Effector memory CD4-positive, alpha-beta T cell (primary cell): ENCODE measurements around the gene BMPER.

Experiments used
- DNase-seq, 3 donors: peaks; one replicate each; pipeline ENCODE4 v3.0.0-alpha.2; 2020
- H3K27ac ChIP-seq: 2 replicates; pipeline ENCODE4 v1.7.0; 2013; ENCODE audit warnings: mild to moderate bottlenecking, low read length, moderate library complexity; ENCODE audit not compliant: insufficient read depth, poor library complexity, severe bottlenecking
- H3K27me3 ChIP-seq: replicated peaks from 2 replicates; pipeline ENCODE4 v1.7.0; 2013; ENCODE audit warnings: mild to moderate bottlenecking, low read length; ENCODE audit not compliant: insufficient read depth, control insufficient read depth, poor library complexity, severe bottlenecking
- H3K36me3 ChIP-seq: 2 replicates; pipeline ENCODE4 v1.7.0; 2013; ENCODE audit warnings: mild to moderate bottlenecking, low read length, moderate library complexity; ENCODE audit not compliant: control insufficient read depth, insufficient read depth
- H3K4me1 ChIP-seq: 2 replicates; pipeline ENCODE4 v1.7.0; 2013; ENCODE audit warnings: low read length, mild to moderate bottlenecking; ENCODE audit not compliant: control insufficient read depth, insufficient read depth, poor library complexity, severe bottlenecking
- H3K4me3 ChIP-seq: 2 replicates; pipeline ENCODE4 v1.7.0; 2013; ENCODE audit warnings: low read length, low read depth, mild to moderate bottlenecking; ENCODE audit not compliant: insufficient read depth, poor library complexity, severe bottlenecking
- H3K9me3 ChIP-seq: 2 replicates; pipeline ENCODE4 v1.7.0; 2013; ENCODE audit warnings: mild to moderate bottlenecking, low read length, moderate library complexity; ENCODE audit not compliant: control insufficient read depth

The BMPER gene

DNA sequence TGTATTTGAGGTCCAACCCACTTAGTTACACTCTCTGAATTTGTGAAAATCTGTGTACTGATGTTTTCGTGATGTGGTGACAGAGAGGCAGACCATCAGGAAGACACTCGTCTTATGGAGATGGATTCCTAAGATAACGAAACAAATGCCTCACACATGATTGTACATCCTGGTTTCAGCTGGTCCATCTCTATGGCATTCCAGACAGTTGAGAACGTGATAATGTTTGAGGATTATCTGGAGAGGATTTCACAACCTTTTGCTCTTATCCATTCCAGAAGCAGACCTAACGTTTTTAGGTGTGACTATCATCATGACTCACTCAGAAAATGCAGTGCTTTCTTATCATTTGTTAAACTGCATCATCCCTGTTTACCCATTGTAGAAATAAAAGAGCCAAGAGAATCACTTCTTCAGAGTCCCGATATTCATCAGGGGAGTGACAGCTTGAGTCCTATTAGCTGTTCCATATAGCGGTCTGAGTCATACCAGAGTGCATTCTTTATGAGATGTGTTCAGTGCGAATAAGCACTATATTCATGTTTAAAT, 74.5 kb downstream of the BMPER start:
- no peak overlapping the region for H3K27ac ChIP-seq
- DNase-seq = no peak

DNA sequence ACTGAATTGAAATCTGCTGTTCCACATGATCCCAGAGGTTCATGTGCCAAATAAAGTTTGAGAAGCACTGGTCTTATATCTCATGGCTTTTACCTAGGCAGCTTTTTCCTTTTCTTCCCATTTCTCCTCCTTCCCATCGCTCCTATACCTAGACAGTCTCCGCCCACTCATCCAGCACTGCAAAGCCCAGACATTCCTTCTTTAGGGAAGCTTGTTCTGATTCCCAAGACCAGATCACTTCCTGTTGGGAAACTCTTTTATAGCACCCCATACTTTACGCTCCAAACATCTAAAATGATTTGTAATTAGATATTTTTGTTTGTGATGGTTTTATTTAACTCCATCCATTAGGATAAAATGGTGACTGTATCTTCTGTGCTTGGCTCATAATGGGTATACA, 75.9 kb downstream of the BMPER start:
- H3K27ac ChIP-seq = no peak overlapping the region
- no peaks in the 10 kb centered on the region for H3K4me1 ChIP-seq
- H3K36me3 ChIP-seq = no peaks in the 10 kb centered on the region
- no peaks in the 10 kb centered on the region for H3K9me3 ChIP-seq
- DNase-seq = no peak
- no peak overlapping the region for H3K4me3 ChIP-seq
- no peaks in the 10 kb centered on the region for H3K27me3 ChIP-seq

More for the DNA sequence above, 74.5 kb downstream of the BMPER start:
- Histone ChIP-seq H3K27me3 (no peaks in the 10 kb centered on the region), H3K4me1 (no peaks in the 10 kb centered on the region), H3K36me3 (no peaks in the 10 kb centered on the region), H3K4me3 (no peak overlapping the region), H3K9me3 (no peaks in the 10 kb centered on the region)

DNA sequence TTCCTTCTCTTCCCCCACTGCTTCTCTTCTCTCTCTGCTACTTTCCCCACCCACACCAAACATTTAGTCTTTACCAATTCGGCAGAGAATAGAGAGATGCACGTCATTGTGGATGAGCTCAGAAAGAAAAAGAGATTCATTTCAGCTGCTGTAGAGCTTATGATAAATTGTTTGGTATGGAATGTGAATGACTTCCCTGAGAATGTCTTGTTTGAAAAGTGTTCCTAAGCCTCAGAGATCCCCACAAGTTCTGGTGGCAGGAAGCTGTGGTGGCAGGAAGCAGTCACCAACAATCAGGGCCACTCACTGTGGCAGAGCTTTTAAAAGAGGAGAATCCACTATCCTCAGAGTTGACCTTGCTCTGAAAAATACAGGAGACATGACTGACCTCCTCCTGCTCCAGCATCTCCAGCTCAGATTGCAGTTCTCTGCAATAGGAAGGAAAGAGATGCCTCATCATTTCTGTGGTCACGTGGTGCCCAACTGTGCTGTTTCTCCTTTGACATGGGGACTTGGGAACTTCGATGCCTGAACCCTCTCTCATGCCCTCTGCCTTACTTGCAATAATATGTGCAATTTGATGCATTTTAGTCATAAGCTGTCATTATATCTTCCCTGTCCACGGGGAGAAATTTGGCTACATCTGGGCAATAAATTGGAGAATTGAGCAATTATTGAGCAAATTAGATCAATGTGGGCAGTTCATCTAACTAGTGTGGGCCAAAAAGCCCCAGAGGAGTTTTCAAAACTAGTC, 76.5 kb downstream of the BMPER start:
- no peaks in the 10 kb centered on the region for H3K9me3 ChIP-seq

DNA sequence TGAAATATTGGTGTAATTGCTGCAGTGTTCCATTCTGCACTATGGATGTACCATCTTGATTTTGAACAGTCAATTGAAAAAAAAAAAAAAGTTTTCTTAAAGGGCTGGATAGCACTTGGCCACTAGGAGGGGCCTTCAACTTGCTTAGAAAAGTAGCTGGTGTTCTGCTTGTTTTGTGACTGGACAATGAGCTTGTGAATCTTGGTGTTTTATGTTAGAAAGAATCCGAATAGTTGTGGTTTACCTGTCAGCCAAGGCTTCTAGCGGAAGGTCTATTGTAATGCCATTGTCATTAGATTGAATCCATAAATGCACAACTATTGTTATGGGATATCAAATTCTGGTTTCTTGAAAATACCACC, 77.1 kb downstream of the BMPER start:
- H3K4me1 ChIP-seq = no peaks in the 10 kb centered on the region
- H3K27ac ChIP-seq = no peak overlapping the region
- H3K9me3 ChIP-seq = no peaks in the 10 kb centered on the region
- no peak for DNase-seq
- H3K36me3 ChIP-seq = no peaks in the 10 kb centered on the region
- no peaks in the 10 kb centered on the region for H3K27me3 ChIP-seq
- H3K4me3 ChIP-seq = no peak overlapping the region

More for the DNA sequence above, 76.5 kb downstream of the BMPER start:
- H3K27ac ChIP-seq = no peak overlapping the region
- DNase-seq = no peak
- H3K4me3 ChIP-seq = no peak overlapping the region
- H3K27me3 ChIP-seq = no peaks in the 10 kb centered on the region
- no peaks in the 10 kb centered on the region for H3K36me3 ChIP-seq
- H3K4me1 ChIP-seq = no peaks in the 10 kb centered on the region

DNA sequence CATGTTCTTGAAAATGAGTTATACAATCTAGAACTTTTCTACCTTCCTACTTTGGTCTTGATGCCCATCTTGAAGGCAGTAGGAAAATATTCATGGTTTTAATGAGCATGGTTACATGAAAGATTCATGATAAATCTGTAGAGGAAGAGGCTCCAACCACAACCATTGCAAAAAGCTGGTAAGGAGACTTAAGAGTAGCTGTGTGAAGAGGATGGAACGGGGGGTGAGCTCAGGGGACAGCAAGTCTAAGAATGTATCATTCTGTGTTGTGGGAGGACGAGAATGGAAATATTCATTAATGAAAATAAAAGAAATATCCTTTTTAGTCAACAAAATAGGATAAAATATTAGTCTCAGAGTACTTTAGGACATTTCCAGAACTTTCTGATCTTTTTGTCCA, 81.1 kb downstream of the BMPER start:
- Histone ChIP-seq H3K9me3 (no peaks in the 10 kb centered on the region), H3K36me3 (no peaks in the 10 kb centered on the region), H3K4me3 (no peak overlapping the region), H3K27ac (no peak overlapping the region), H3K27me3 (no peaks in the 10 kb centered on the region), H3K4me1 (no peaks in the 10 kb centered on the region)
- no peak for DNase-seq

DNA sequence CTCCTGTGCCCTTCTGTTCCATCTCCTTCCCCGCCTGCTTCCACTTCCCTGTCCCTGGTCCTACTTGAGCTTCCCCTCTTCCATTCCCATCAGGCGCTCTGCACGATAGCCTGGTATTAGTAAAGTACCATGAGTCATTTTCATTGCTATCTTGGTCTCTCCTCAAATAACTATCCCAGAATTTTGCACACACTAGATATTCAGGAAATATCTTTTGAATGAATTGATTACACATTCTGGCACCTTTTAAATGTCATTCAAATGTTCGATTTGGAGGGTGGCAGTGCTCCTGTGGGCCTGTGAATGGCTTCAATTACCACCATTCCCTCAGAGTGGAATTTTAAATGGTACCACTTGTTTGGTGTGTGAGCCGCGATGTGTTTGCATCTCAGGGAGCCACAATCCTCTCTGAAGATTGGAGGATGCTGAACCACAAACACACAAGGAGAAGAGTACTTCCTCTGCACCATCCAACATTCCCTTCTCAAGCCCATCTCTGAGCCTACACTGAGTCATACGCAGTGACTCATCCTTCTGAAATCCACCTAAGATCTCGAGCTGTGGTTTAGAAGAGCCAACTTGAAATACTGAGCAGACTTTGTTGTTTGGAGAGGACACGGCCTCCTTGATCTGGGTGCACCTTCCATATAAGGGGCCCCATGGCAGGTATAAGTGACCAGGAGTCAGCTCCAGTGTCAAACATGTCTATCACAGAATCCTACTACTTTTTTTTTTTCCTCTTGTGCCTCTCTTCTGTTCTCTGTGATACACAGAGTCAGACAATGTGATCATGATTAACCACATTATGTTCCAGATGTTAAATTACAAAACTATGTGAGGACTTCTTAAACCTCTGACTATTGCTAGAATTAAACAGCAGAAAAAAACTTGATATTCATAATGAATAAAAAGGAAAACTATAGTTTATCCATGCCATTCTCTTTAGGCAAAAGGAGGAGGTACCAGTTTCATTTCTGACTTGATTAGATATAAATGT, 81.9 kb downstream of the BMPER start:
- Histone ChIP-seq H3K36me3 (no peaks in the 10 kb centered on the region), H3K4me1 (no peaks in the 10 kb centered on the region), H3K4me3 (no peak overlapping the region), H3K27ac (no peak overlapping the region), H3K9me3 (no peaks in the 10 kb centered on the region), H3K27me3 (no peaks in the 10 kb centered on the region)
- DNase-seq = no peak

DNA sequence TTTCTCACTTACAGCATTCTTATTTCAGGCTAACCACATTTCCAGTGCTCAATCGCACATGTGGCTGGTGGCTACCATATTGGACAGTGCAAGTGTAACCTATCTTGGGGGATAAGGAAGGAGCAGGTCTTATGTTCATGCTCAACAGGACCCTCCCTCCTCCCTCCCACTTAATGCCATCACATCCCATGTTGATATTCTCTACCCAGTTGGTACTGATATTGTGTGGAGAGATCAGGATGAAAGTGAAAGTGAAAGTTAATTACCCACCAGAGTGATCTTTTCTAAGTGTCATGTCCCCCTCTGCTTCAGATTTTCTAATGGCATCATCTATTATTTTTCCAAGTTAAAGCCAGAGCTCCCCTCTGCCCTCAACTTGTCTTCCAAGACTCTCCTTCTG, 91.6 kb downstream of the BMPER start:
- Histone ChIP-seq H3K27ac (no peak overlapping the region), H3K9me3 (no peaks in the 10 kb centered on the region), H3K27me3 (no peaks in the 10 kb centered on the region), H3K4me1 (no peaks in the 10 kb centered on the region), H3K36me3 (no peaks in the 10 kb centered on the region), H3K4me3 (no peak overlapping the region)
- DNase-seq = no peak

DNA sequence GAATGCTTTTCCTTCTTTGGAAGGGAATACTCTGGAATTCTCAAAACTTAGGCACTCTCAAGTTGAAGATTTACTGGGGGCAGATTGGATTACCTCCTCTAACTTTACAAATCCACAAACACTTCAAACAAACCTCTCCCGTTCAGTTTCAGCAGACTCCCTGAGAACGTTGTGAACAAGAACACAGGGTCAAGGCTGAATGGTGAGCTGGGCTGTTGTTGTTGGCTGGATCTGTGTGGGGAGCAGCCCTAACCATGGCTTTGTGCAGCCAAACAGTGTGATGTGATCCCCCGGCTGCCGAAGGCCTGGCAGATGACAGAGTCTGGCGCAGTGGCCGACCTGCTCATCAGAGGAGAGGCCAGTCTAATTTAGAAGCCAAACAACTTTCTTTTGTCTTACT, 93.1 kb downstream of the BMPER start:
- H3K9me3 ChIP-seq = no peaks in the 10 kb centered on the region
- H3K36me3 ChIP-seq = no peaks in the 10 kb centered on the region
- no peaks in the 10 kb centered on the region for H3K4me1 ChIP-seq
- no peak overlapping the region for H3K27ac ChIP-seq
- no peak for DNase-seq
- H3K4me3 ChIP-seq = no peak overlapping the region
- no peaks in the 10 kb centered on the region for H3K27me3 ChIP-seq

DNA sequence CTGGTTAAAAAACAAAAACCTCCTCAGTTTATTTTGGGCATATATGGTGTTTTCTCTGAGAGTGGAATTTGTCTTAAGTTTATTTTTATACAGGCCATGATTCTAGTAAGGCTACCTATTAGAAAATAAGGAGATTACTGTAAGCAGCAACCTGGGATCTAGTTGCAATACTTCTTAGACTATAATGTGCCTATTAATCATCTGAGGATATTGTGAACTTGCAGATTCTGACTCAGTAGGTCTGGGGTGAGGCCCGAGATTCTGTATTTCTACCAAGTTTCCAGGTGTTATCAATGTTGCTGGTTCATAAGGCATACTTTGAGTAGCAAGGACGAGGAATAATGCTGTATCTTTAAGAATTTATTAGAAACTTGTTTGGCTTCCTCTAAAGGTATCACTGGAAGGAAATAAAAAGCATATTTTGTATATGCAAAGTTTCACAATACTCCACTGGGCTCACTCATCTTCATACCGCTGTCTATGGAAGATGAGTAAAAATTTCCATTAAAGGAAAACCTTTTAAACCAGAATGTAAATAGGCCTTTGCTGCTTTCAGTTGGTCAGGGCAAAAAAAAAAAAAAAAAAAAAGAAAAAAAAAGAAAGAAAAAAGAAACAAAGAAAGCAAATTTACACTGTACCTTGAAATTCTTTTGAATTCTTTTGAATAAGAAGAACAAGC, 105.8 kb downstream of the BMPER start:
- Histone ChIP-seq H3K27me3 (peaks cover 3% of the 10 kb centered on the region), H3K9me3 (no peaks in the 10 kb centered on the region), H3K4me1 (no peaks in the 10 kb centered on the region), H3K27ac (no peak overlapping the region), H3K36me3 (no peaks in the 10 kb centered on the region), H3K4me3 (no peak overlapping the region)
- no peak for DNase-seq
